ENCODE measurements around the gene TNPO2. TPM values are rescaled to one million over a fixed set of nuclear protein-coding genes. Genes with fewer than 3 reads are reported as not detected.

TNPO2 gene
- total and polyA plus RNA-seq, 2 of the 13 experiments (the other 11 are each of a cell fraction or from before 2014, with no cell fraction given) = 31.7 to 61.0 TPM

DNA sequence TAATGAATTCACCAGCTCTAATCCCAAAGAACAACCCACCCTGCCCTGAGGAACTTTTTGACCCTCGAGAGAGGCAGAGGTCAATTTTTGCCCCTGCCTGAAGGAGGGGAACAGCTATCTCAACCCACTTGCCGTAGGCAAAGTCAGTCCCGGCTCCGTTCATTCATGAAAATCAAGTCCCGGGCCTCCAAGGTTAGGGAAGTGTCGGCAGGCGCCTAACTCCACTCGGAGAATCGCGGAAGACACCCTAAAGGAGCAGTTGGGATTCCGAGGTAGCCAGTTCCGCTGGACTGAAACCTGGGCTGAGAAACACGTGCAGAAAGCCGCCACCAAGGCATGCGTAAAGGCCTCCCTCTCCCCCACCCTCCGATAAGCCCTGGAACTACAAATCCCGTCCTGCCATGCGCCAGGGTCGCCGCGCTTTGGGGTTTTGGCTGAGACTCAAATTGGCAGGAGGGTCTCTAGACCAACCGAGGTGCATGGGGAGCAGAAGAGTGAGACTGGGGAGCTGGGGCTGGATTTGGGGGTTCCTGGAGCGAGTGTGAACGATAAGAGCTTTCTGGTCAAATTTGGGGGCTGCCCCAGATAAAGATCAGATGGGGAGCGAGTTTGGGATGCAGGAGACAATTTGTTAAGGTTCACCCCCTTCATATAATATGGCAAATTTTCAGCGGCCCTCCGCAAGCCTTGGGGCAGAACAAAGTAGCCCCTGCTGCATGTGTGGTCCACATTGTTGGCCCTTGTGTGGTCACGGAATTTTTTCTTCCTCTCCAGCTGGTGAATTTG lies at the start of gene TNPO2 (continued):
- TF ChIP-seq MZF1 (CRISPR knock-in tag; IDR thresholded peaks at IDR 0.05; ENCODE audit: borderline replicate concordance) = no peak
- TF ChIP-seq, protein P1, sequence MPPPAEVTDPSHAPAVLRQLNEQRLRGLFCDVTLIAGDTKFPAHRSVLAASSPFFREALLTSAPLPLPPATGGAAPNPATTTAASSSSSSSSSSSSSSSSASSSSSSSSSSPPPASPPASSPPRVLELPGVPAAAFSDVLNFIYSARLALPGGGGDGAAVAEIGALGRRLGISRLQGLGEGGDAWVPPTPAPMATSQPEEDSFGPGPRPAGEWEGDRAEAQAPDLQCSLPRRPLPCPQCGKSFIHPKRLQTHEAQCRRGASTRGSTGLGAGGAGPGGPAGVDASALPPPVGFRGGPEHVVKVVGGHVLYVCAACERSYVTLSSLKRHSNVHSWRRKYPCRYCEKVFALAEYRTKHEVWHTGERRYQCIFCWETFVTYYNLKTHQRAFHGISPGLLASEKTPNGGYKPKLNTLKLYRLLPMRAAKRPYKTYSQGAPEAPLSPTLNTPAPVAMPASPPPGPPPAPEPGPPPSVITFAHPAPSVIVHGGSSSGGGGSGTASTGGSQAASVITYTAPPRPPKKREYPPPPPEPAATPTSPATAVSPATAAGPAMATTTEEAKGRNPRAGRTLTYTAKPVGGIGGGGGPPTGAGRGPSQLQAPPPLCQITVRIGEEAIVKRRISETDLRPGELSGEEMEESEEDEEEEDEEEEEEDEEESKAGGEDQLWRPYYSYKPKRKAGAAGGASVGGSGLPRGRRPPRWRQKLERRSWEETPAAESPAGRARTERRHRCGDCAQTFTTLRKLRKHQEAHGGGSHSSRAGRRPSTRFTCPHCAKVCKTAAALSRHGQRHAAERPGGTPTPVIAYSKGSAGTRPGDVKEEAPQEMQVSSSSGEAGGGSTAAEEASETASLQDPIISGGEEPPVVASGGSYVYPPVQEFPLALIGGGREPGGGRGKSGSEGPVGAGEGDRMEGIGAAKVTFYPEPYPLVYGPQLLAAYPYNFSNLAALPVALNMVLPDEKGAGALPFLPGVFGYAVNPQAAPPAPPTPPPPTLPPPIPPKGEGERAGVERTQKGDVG (CRISPR knock-in tag; IDR thresholded peaks at IDR 0.05; ENCODE audit: borderline replicate concordance) = no peak
- TF ChIP-seq ZNF788 (CRISPR knock-in tag; IDR thresholded peaks at IDR 0.05; ENCODE audit: borderline replicate concordance) = peak; percentile 68; the same call in 1 of the 2 replicates
- 0 out of 2 replicates have a peak, but pooled peaks have one; percentile 15 for TF ChIP-seq MLX (CRISPR knock-in tag; IDR thresholded peaks at IDR 0.05)
- peak; percentile 95; the same call in 2 of the 3 replicates for TF ChIP-seq MXI1 (IDR thresholded peaks at IDR 0.05; ENCODE audit: borderline replicate concordance, low read depth, low read length)
- TF ChIP-seq, protein P2, sequence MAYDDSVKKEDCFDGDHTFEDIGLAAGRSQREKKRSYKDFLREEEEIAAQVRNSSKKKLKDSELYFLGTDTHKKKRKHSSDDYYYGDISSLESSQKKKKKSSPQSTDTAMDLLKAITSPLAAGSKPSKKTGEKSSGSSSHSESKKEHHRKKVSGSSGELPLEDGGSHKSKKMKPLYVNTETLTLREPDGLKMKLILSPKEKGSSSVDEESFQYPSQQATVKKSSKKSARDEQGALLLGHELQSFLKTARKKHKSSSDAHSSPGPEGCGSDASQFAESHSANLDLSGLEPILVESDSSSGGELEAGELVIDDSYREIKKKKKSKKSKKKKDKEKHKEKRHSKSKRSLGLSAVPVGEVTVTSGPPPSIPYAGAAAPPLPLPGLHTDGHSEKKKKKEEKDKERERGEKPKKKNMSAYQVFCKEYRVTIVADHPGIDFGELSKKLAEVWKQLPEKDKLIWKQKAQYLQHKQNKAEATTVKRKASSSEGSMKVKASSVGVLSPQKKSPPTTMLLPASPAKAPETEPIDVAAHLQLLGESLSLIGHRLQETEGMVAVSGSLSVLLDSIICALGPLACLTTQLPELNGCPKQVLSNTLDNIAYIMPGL (CRISPR knock-in tag; IDR thresholded peaks at IDR 0.05; ENCODE audit: borderline replicate concordance in 1 of 2, low read depth in 1 of 2) = peak; percentile 35 to 61; a peak in 2 of 4 replicates
- TF ChIP-seq RFXANK (CRISPR knock-in tag; IDR thresholded peaks at IDR 0.05) = 0 out of 2 replicates have a peak, but pooled peaks have one; percentile 53
- peak; percentile 81 for TF ChIP-seq HCFC1 (IDR thresholded peaks at IDR 0.05; ENCODE audit: low read depth, low read length)
- 0 out of 2 replicates have a peak, but pooled peaks have one; percentile 18 for TF ChIP-seq KDM3A (CRISPR knock-in tag; IDR thresholded peaks at IDR 0.05; ENCODE audit: low read depth)
- no peak for TF ChIP-seq FOSL1 (CRISPR knock-in tag; IDR thresholded peaks at IDR 0.05; ENCODE audit: borderline replicate concordance)
- peak; percentile 55; the same call in 1 of the 2 replicates for TF ChIP-seq STAT6 (CRISPR knock-in tag; IDR thresholded peaks at IDR 0.05; ENCODE audit: borderline replicate concordance)
- TF ChIP-seq, protein P3, sequence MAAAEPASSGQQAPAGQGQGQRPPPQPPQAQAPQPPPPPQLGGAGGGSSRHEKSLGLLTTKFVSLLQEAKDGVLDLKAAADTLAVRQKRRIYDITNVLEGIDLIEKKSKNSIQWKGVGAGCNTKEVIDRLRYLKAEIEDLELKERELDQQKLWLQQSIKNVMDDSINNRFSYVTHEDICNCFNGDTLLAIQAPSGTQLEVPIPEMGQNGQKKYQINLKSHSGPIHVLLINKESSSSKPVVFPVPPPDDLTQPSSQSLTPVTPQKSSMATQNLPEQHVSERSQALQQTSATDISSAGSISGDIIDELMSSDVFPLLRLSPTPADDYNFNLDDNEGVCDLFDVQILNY (CRISPR knock-in tag; conservative IDR thresholded peaks at IDR 0.05) = 0 out of 2 replicates have a peak, but pooled peaks have one; percentile 21
- no peak for TF ChIP-seq FOXK1 (CRISPR knock-in tag; IDR thresholded peaks at IDR 0.05; ENCODE audit: borderline replicate concordance, low read depth)
- no peak for TF ChIP-seq ZNF513 (CRISPR knock-in tag; conservative IDR thresholded peaks at IDR 0.05)
- TF ChIP-seq MAFF (IDR thresholded peaks at IDR 0.05; ENCODE audit: low read depth, low read length) = no peak
- 0 out of 2 replicates have a peak, but pooled peaks have one; percentile 36 for TF ChIP-seq TP53 (CRISPR knock-in tag; conservative IDR thresholded peaks at IDR 0.05)
